Measurements from ENCODE around the gene INKA2.

Gene INKA2

GRCh38 chr1:111739194-111739924, at the start of gene INKA2:
INKA2 (minus strand) TSS chr1:111739395; CDS start chr1:111739242, 153 bp downstream.
- H3K4me3 ChIP-seq, result peak within 1 kb of the TSS; percentile 39 to 69 (median 49)
- H3K27ac ChIP-seq, result peak within 1 kb of the TSS; percentile 18 to 96 (median 86)

- Histone ChIP-seq H3K27ac (no peak overlapping the region), H3K4me3 (no peak overlapping the region)
These were observed 47.5 kb upstream of the INKA2 start for GRCh38 chr1:111786669-111787207.

- no peak overlapping the region for H3K27ac ChIP-seq
These were observed 45.2 kb upstream of the INKA2 start for GRCh38 chr1:111784273-111784901.

GRCh38 chr1:111779546-111779945, 40.4 kb upstream of the INKA2 start:
- no peak overlapping the region for H3K27ac ChIP-seq
- H3K4me3 ChIP-seq, result no peak overlapping the region

More at GRCh38 chr1:111784273-111784901, 45.2 kb upstream of the INKA2 start:
- no peak overlapping the region for H3K4me3 ChIP-seq

- no peak overlapping the region for H3K4me3 ChIP-seq
- H3K27ac ChIP-seq, result no peak overlapping the region
These were observed 39.4 kb upstream of the INKA2 start for GRCh38 chr1:111778541-111779051.

- Histone ChIP-seq H3K27ac (no peak overlapping the region), H3K4me3 (no peak overlapping the region)
These were observed 38.9 kb upstream of the INKA2 start for GRCh38 chr1:111778066-111778465.

- Histone ChIP-seq H3K27ac (no peak overlapping the region), H3K4me3 (no peak overlapping the region)
These were observed 38.1 kb upstream of the INKA2 start for GRCh38 chr1:111777301-111777700.

- Histone ChIP-seq H3K4me3 (no peak overlapping the region), H3K27ac (no peak overlapping the region)
These were observed 37.7 kb upstream of the INKA2 start for GRCh38 chr1:111776861-111777260.

GRCh38 chr1:111776391-111776790, 37.2 kb upstream of the INKA2 start:
- H3K4me3 ChIP-seq, result no peak overlapping the region

GRCh38 chr1:111775966-111776365, 36.8 kb upstream of the INKA2 start:
- no peak overlapping the region for H3K27ac ChIP-seq
- H3K4me3 ChIP-seq, result no peak overlapping the region

More at GRCh38 chr1:111776391-111776790, 37.2 kb upstream of the INKA2 start:
- no peak overlapping the region for H3K27ac ChIP-seq

GRCh38 chr1:111770916-111771315, 31.7 kb upstream of the INKA2 start:
- H3K27ac ChIP-seq, result no peak overlapping the region
- H3K4me3 ChIP-seq, result no peak overlapping the region

- Histone ChIP-seq H3K27ac (no peak overlapping the region), H3K4me3 (no peak overlapping the region)
These were observed 30.4 kb upstream of the INKA2 start for GRCh38 chr1:111769517-111770146.

- H3K27ac ChIP-seq, result no peak overlapping the region
- H3K4me3 ChIP-seq, result no peak overlapping the region
These were observed 29.4 kb upstream of the INKA2 start for GRCh38 chr1:111768625-111769024.

GRCh38 chr1:111768023-111768422, 28.8 kb upstream of the INKA2 start:
- no peak overlapping the region for H3K27ac ChIP-seq
- H3K4me3 ChIP-seq, result no peak overlapping the region

- H3K4me3 ChIP-seq, result no peak overlapping the region
- H3K27ac ChIP-seq, result no peak overlapping the region
These were observed 23.1 kb upstream of the INKA2 start for GRCh38 chr1:111762332-111762731.

GRCh38 chr1:111761717-111762116, 22.5 kb upstream of the INKA2 start:
- Histone ChIP-seq H3K27ac (no peak overlapping the region), H3K4me3 (no peak overlapping the region)

GRCh38 chr1:111758373-111758772, 19.2 kb upstream of the INKA2 start:
- H3K27ac ChIP-seq, result no peak overlapping the region
- H3K4me3 ChIP-seq, result no peak overlapping the region

- H3K27ac ChIP-seq, result peak overlapping the region; percentile 60 to 97 (median 90)
- peak overlapping the region; percentile 54 to 95 (median 86) for H3K4me3 ChIP-seq
These were observed 16.9 kb upstream of the INKA2 start for GRCh38 chr1:111756124-111756513.

- H3K27ac ChIP-seq, result peak within 1 kb of the TSS; percentile 60 to 97 (median 90)
- peak within 1 kb of the TSS; percentile 54 to 95 (median 86) for H3K4me3 ChIP-seq
These were observed 16.3 kb upstream of the INKA2 start, which contains the start of gene DDX20 for GRCh38 chr1:111755331-111756123. DDX20 (plus strand) TSS chr1:111755901; CDS start chr1:111755925, 24 bp downstream.

All from skin epidermis (tissue), 12 donors.